HEK293T (cell line): Measurements from ENCODE around the gene RAB3B.
"Not testable (repeated sequence)": the region's sequence is repeated elsewhere in the genome, so short reads cannot be mapped to it uniquely, and the experiment has no call there.

Experiments used
- BHLHE40 ChIP-seq: fragments of 450-650 bp; IDR thresholded peaks from 2 replicates; pipeline ENCODE4 v1.6.1; 2016; ENCODE audit warnings: mild to moderate bottlenecking, moderate library complexity, borderline replicate concordance
- HDGF ChIP-seq: fragments of 450-650 bp; IDR thresholded peaks from 2 replicates; pipeline ENCODE4 v1.6.1; 2017; ENCODE audit warnings: antibody characterized with exemption, borderline replicate concordance
- LEF1 ChIP-seq: fragments of 450-650 bp; IDR thresholded peaks from 2 replicates; pipeline ENCODE4 v1.6.1; 2017; ENCODE audit warnings: mild to moderate bottlenecking, borderline replicate concordance
- PKNOX1 ChIP-seq: fragments of 450-650 bp; IDR thresholded peaks from 2 replicates; pipeline ENCODE4 v1.6.1; 2016
- ZNF384 ChIP-seq: fragments of 450-650 bp; IDR thresholded peaks from 2 replicates; pipeline ENCODE4 v1.6.1; 2016

GRCh38 chr1:52028839-52029238, 38.3 kb upstream of the RAB3B start:
- TF ChIP-seq ZNF384, LEF1, PKNOX1, BHLHE40, HDGF: not testable (repeated sequence)
